Activated CD8-positive, alpha-beta memory T cell treated with anti-CD3 and anti-CD28 coated beads for 36 hours (primary cell): Measurements from ENCODE around the gene EIF5B. TPM values are rescaled to one million over a fixed set of nuclear protein-coding genes. Genes with fewer than 3 reads are reported as not detected.
"Not testable (repeated sequence)": the region's sequence is repeated elsewhere in the genome, so short reads cannot be mapped to it uniquely, and the experiment has no call there.

Experiments
- CTCF ChIA-PET: fragments of 350-600 bp; sonication (Branson Sonifier 250); formaldehyde crosslinking; loops from one replicate; lab custom pipeline; 2021; ENCODE audit warnings: antibody characterized with exemption; lab: Charles Lee
- POLR2A ChIA-PET: fragments of 350-600 bp; sonication (Branson Sonifier 250); formaldehyde crosslinking; loops from one replicate; lab custom pipeline; 2021; ENCODE audit warnings: antibody characterized with exemption; lab: Charles Lee
- total RNA-seq, 2 experiments: library from RNA; stranded (reverse); gene quantifications; one replicate each; pipeline ENCODE4 v1.2.3, GENCODE V29; 2021

EIF5B gene
- 10 to 100 TPM; 94.3 to 96.3 TPM for total RNA-seq

GRCh38 chr2:99337113-99338028 is at the start of gene EIF5B:
EIF5B (plus strand) TSS chr2:99337389; CDS start chr2:99337555, 166 bp downstream.
- ChIA-PET CTCF (interaction anchor here (1.0 to 1.5 kb wide), 4 partner anchors 11 to 157 kb away, joined by 3 to 5 read pairs (median 4); no protein-coding TSS in a partner anchor), POLR2A (interaction anchor here (0.6 to 2.1 kb wide), 7 partner anchors 10 to 500 kb away, joined by 3 to 9 read pairs (median 4); partner anchors contain the start of genes C2orf15, MITD1 and REV1)

GRCh38 chr2:99297994-99298393 is 39.2 kb upstream of the EIF5B start:
- POLR2A ChIA-PET, result no interaction called here
- CTCF ChIA-PET, result no interaction called here

- CTCF ChIA-PET, result no interaction called here
- POLR2A ChIA-PET, result no interaction called here
These were observed 37.6 kb upstream of the EIF5B start for GRCh38 chr2:99299580-99299979.

- CTCF ChIA-PET, POLR2A ChIA-PET: not testable (repeated sequence)
These were observed 36.1 kb upstream of the EIF5B start, which contains the start of gene LYG1 for GRCh38 chr2:99301097-99301496. LYG1 (minus strand) TSS chr2:99301197; CDS start chr2:99295670, 5,527 bp downstream.

GRCh38 chr2:99317161-99317872 is 19.9 kb upstream of the EIF5B start:
- ChIA-PET POLR2A (no interaction called here), CTCF (no interaction called here)

- POLR2A ChIA-PET, CTCF ChIA-PET: not testable (repeated sequence)
These were observed 19.4 kb upstream of the EIF5B start for GRCh38 chr2:99317873-99318200.

- CTCF ChIA-PET, result no interaction called here
- POLR2A ChIA-PET, result no interaction called here
These were observed 11.8 kb upstream of the EIF5B start for GRCh38 chr2:99325384-99325783.

GRCh38 chr2:99335911-99336803 is 1.0 kb upstream of the EIF5B start, which contains the start of gene TXNDC9:
TXNDC9 (minus strand) TSS chr2:99336333; CDS start chr2:99333210, 3,123 bp downstream.
- ChIA-PET POLR2A (interaction anchor here (1.0 to 2.1 kb wide), 2 partner anchors 156 to 195 kb away, joined by 4 to 9 read pairs; partner anchors contain the start of gene C2orf15), CTCF (interaction anchor here (0.9 to 1.5 kb wide), 5 partner anchors 8 to 156 kb away, joined by 3 to 5 read pairs (median 3); no protein-coding TSS in a partner anchor)

- ChIA-PET POLR2A (interaction anchor here (1.0 to 2.1 kb wide), 4 partner anchors 11 to 196 kb away, joined by 4 to 9 read pairs (median 8); partner anchors contain the start of genes C2orf15 and REV1), CTCF (interaction anchor here (1.0 to 1.5 kb wide), 4 partner anchors 11 to 157 kb away, joined by 3 to 5 read pairs (median 4); no protein-coding TSS in a partner anchor)
These were observed 431 bp upstream of the EIF5B start for GRCh38 chr2:99336804-99337112.

GRCh38 chr2:99338029-99338585 is 918 bp downstream of the EIF5B start:
- ChIA-PET POLR2A (interaction anchor here (0.6 to 2.1 kb wide), 6 partner anchors 10 to 501 kb away, joined by 3 to 9 read pairs (median 5); partner anchors contain the start of genes C2orf15, MITD1 and REV1), CTCF (no interaction called here)

GRCh38 chr2:99340669-99341236 is 3.6 kb downstream of the EIF5B start:
- POLR2A ChIA-PET, result no interaction called here
- CTCF ChIA-PET, result no interaction called here

- CTCF ChIA-PET, result no interaction called here
- POLR2A ChIA-PET, result no interaction called here
These were observed 5.3 kb downstream of the EIF5B start for GRCh38 chr2:99342536-99342935.

GRCh38 chr2:99345446-99345845 is 8.3 kb downstream of the EIF5B start:
- POLR2A ChIA-PET, CTCF ChIA-PET: not testable (repeated sequence)

GRCh38 chr2:99346218-99346617 is 9.0 kb downstream of the EIF5B start:
- ChIA-PET POLR2A (no interaction called here), CTCF (interaction anchor here (0.8 kb wide), 1 partner anchor 58 kb away, joined by 4 read pairs; no protein-coding TSS in a partner anchor)

GRCh38 chr2:99348173-99348572 is 11.0 kb downstream of the EIF5B start:
- ChIA-PET POLR2A (interaction anchor here (1.6 kb wide), 1 partner anchor 11 kb away, joined by 9 read pairs; the partner anchor contains the start of gene EIF5B), CTCF (interaction anchor here (1.3 kb wide), 1 partner anchor 11 kb away, joined by 4 read pairs; the partner anchor contains the start of gene EIF5B)

GRCh38 chr2:99350194-99350593 is 13.0 kb downstream of the EIF5B start:
- ChIA-PET POLR2A (no interaction called here), CTCF (no interaction called here)

GRCh38 chr2:99354070-99354469 is 16.9 kb downstream of the EIF5B start:
- ChIA-PET CTCF (no interaction called here), POLR2A (no interaction called here)

GRCh38 chr2:99354825-99355224 is 17.6 kb downstream of the EIF5B start:
- POLR2A ChIA-PET, result not testable (repeated sequence)
- CTCF ChIA-PET, result interaction anchor here (0.6 kb wide), 1 partner anchor 127 kb away, joined by 3 read pairs; no protein-coding TSS in a partner anchor
